Neural cell (in vitro differentiated cells): ENCODE results near the gene MEIOB.

Experiments used
- CTCF ChIP-seq: fragments of 450-650 bp; IDR thresholded peaks from 2 replicates; pipeline ENCODE4 v1.5.1; 2014; ENCODE audit warnings: antibody characterized with exemption, mild to moderate bottlenecking, moderate library complexity; ENCODE audit not compliant: poor library complexity, severe bottlenecking
- EP300 ChIP-seq: fragments of 450-650 bp; conservative IDR thresholded peaks from 2 replicates; pipeline ENCODE4 v1.6.1; 2014; ENCODE audit warnings: antibody characterized with exemption, mild to moderate bottlenecking, moderate library complexity; ENCODE audit not compliant: poor library complexity, severe bottlenecking
- EZH2 ChIP-seq: fragments of 200-600, 300-800 bp; shearing (Covaris generic), sonication (generic); IDR thresholded peaks from 2 replicates; pipeline ENCODE4 v1.6.1; 2014; ENCODE audit warnings: antibody characterized with exemption, low read length, borderline replicate concordance, mild to moderate bottlenecking; ENCODE audit not compliant: insufficient read depth, poor library complexity, severe bottlenecking
- MXI1 ChIP-seq: fragments of 450-650 bp; conservative IDR thresholded peaks from 2 replicates; pipeline ENCODE4 v1.6.1; 2014; ENCODE audit warnings: antibody characterized with exemption, mild to moderate bottlenecking; ENCODE audit not compliant: poor library complexity, severe bottlenecking
- POLR2AphosphoS5 ChIP-seq: IDR thresholded peaks from 2 replicates; pipeline ENCODE4 v1.6.1; 2012
- RAD21 ChIP-seq: fragments of 450-650 bp; conservative IDR thresholded peaks from 2 replicates; pipeline ENCODE4 v1.6.1; 2014; ENCODE audit warnings: antibody characterized with exemption, mild to moderate bottlenecking, moderate library complexity
- SMC3 ChIP-seq: fragments of 450-650 bp; conservative IDR thresholded peaks from 2 replicates; pipeline ENCODE4 v1.6.1; 2014; ENCODE audit warnings: antibody characterized with exemption, mild to moderate bottlenecking, moderate library complexity; ENCODE audit not compliant: poor library complexity
- TAF1 ChIP-seq: IDR thresholded peaks from 2 replicates; pipeline ENCODE4 v1.6.1; 2012; ENCODE audit warnings: low read depth
- TF ChIP-seq, protein P1 (sequence below): IDR thresholded peaks from 2 replicates; pipeline ENCODE4 v1.6.1; 2012; ENCODE audit warnings: borderline replicate concordance

- TF ChIP-seq CTCF (no peak), MXI1 (no peak), EZH2 (no peak), EP300 (no peak), POLR2AphosphoS5 (no peak), TAF1 (no peak), RAD21 (no peak), SMC3 (no peak)
- TF ChIP-seq, protein P1, sequence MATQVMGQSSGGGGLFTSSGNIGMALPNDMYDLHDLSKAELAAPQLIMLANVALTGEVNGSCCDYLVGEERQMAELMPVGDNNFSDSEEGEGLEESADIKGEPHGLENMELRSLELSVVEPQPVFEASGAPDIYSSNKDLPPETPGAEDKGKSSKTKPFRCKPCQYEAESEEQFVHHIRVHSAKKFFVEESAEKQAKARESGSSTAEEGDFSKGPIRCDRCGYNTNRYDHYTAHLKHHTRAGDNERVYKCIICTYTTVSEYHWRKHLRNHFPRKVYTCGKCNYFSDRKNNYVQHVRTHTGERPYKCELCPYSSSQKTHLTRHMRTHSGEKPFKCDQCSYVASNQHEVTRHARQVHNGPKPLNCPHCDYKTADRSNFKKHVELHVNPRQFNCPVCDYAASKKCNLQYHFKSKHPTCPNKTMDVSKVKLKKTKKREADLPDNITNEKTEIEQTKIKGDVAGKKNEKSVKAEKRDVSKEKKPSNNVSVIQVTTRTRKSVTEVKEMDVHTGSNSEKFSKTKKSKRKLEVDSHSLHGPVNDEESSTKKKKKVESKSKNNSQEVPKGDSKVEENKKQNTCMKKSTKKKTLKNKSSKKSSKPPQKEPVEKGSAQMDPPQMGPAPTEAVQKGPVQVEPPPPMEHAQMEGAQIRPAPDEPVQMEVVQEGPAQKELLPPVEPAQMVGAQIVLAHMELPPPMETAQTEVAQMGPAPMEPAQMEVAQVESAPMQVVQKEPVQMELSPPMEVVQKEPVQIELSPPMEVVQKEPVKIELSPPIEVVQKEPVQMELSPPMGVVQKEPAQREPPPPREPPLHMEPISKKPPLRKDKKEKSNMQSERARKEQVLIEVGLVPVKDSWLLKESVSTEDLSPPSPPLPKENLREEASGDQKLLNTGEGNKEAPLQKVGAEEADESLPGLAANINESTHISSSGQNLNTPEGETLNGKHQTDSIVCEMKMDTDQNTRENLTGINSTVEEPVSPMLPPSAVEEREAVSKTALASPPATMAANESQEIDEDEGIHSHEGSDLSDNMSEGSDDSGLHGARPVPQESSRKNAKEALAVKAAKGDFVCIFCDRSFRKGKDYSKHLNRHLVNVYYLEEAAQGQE = no peak
Observed at GRCh38 chr16:1818873-1819525, 53.0 kb downstream of the MEIOB start.
